Measurements from ENCODE around the gene PNLDC1.

PNLDC1 gene

DNA sequence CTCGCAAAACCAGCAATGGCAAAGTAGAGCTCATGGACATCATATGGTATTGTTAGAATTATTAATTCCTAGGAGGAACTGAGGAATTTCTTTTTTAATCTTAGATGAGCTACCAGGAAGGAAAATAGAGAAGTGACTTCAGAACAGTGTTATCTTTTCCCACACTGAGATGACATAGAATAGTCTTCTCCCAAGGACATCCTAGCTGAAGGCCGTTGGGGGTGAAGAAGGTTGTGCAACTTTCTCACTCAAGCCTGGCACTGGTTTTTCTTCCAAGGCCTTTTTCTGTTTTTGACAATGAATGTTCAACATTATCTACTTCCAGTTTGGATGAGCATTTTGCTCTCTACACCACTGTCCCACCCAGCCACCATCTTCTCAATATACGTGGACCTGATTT, 54.9 kb downstream of the PNLDC1 start:
- no peak for DNase-seq

DNA sequence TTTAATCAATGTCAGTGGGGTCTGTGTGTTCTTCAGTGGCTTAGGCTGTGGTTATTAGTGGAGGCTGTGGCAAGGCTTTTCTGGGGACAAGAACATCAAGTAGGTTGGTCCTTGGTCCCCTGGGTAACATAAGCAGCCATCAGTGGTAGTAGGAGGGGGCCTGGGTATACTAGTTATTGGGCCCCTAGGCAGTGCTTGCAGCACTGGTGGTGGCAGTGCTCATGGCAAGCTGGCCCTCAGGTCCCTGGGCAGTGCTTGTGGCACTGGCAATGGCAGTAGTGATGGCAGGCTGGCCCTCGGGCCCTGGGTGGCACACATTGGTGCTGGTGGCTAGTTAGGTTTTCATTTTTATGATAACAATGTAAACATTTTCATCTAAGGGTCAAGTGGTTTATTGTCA, 58.2 kb downstream of the PNLDC1 start:
- DNase-seq, result no peak

GRCh38 chr6:159860482-159860881, 60.4 kb downstream of the PNLDC1 start:
- DNase-seq, result no peak

DNA sequence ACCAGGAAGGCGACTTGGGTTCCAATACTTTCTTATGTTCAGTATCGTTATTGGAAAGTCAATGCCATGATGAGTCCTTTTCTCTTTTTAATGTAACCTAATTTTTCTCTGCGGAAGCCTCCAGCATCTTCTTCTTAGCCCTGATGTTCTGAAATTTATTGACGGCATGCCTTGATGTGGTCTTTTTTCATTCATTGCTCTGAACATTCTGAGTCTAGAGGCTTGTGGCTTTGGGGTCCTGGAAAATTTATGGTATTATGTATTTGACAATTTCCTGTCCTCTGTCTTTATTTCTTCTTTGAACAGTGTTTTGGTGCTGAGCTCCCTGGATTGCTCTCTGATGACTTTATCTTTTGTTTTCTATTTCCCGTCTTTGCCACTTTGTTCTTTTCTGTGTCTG, 62.0 kb downstream of the PNLDC1 start:
- no peak for DNase-seq

GRCh38 chr6:159863341-159863740, 63.3 kb downstream of the PNLDC1 start:
- peak; percentile 65 for DNase-seq

GRCh38 chr6:159865226-159865920, 65.3 kb downstream of the PNLDC1 start:
- no peak for DNase-seq

DNA sequence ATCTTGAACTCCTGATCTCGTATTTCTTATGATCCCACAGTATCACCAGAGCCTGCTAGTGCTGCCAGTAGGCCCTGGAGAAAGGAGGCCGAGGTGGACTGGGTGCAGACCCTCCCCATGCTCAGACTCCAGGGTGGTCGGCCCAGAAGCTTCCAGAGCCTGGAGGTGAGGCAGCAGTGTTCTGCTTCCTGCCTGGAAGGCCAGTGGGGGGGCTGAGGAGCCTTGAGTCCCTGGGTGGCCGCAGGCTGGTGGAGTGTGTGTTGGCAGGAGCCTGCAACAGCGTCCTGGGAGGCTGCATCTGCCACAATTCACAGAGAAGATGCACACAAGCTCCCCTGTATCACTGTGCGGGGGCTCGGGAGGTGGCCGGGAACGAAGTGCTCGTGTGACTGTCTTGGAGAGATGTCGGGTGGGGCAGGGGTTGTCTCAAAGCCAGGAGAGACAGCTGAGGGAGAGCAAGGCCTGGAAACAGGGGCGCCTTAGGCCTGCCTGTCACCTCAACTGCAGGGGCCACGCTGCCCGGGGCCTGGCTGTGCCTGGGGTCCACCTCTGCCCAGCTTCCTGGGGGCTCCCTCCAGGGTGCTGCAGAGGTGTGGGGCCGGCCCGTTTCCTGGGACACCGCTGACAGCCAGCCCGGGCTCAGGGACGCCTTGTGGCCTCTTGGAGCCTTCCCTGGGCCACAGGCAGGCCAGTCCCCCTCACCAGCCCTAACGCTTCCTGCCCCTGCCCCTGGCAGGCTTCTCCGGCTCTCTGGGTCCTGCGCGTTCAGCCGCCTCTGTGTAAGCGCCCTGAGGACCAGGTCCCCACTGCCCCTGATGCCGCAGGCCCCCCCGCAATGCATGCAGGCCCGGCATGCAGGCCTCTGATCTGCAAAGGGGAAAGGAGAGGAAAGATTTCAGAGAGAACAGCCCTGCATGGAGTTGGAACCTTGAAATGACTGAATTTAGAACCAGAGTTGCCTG, 66.5 kb downstream of the PNLDC1 start:
- no peak for DNase-seq

All from NCI-H2171 (cell line).